B cell (primary cell): Measurements from ENCODE around the gene IL22RA1. TPM values are rescaled to one million over a fixed set of nuclear protein-coding genes. Genes with fewer than 3 reads are reported as not detected.

Experiments
- ATAC-seq: fragments of 200-7000 bp; cut with Tn5 transposase; one replicate; pipeline ENCODE4 v1.10.0; 2021; ENCODE audit warnings: low read depth, mild to moderate bottlenecking, moderate number of reproducible peaks, moderate library complexity
- CTCF ChIA-PET: fragments of 350-600 bp; sonication (Branson Sonifier 250); formaldehyde crosslinking; loops from one replicate; lab custom pipeline; 2021; ENCODE audit warnings: antibody characterized with exemption, inconsistent platforms; lab: Charles Lee
- POLR2A ChIA-PET: fragments of 350-600 bp; sonication (Branson Sonifier 250); formaldehyde crosslinking; loops from one replicate; lab custom pipeline; 2021; ENCODE audit warnings: antibody characterized with exemption; lab: Charles Lee
- DNase-seq: peaks from one replicate; pipeline ENCODE4 v3.0.0; 2013
- H2AFZ ChIP-seq: 2 replicates; pipeline ENCODE4 v1.6.1; 2012; ENCODE audit warnings: mild to moderate bottlenecking, low read depth, low read length; ENCODE audit not compliant: insufficient read depth, poor library complexity, severe bottlenecking
- H3K27ac ChIP-seq, 2 donors: 1 replicate in 1 of 2; 2 replicates in 1 of 2; pipeline ENCODE4 v1.5.1; 2012 to 2013; ENCODE audit warnings: low read length in 2 of 2, mild to moderate bottlenecking in 2 of 2, moderate library complexity in 1 of 2
- H3K27me3 ChIP-seq, 4 experiments: fragments of 200-600 bp in 1 of 4; sonication (generic) in 1 of 4; replicated peaks in 1 of 4; 1 replicate in 2 of 4; 2 replicates in 2 of 4; pipeline versions ENCODE4 v1.6.1 to v1.7.0; 2013 to 2016; ENCODE audit warnings: low read length in 3 of 4, mild to moderate bottlenecking in 2 of 4, mixed read lengths in 1 of 4, moderate library complexity in 1 of 4; ENCODE audit not compliant: insufficient read depth in 4 of 4, control insufficient read depth in 3 of 4; ENCODE audit errors: control extremely low read depth in 1 of 4
- H3K36me3 ChIP-seq, 2 experiments: replicated peaks in 1 of 2; 1 replicate in 1 of 2; 2 replicates in 1 of 2; pipeline versions ENCODE4 v1.6.1 to v1.7.1; 2013; ENCODE audit warnings: low read length in 1 of 2; ENCODE audit not compliant: insufficient read depth in 2 of 2, control insufficient read depth in 1 of 2; ENCODE audit errors: control extremely low read depth in 1 of 2, extremely low read depth in 1 of 2
- H3K4me1 ChIP-seq, 2 donors: fragments of 200-600 bp in 1 of 2; sonication (generic) in 1 of 2; 1 replicate in 1 of 2; 2 replicates in 1 of 2; pipeline versions ENCODE4 v1.5.1 to v1.6.1; 2013 to 2017; ENCODE audit warnings: low read length in 2 of 2; ENCODE audit not compliant: control insufficient read depth in 2 of 2, insufficient read depth in 2 of 2
- H3K4me2 ChIP-seq: replicated peaks from 2 replicates; pipeline ENCODE3; 2012; ENCODE audit warnings: mild to moderate bottlenecking, low read depth, low read length; ENCODE audit not compliant: poor library complexity, severe bottlenecking
- H3K4me3 ChIP-seq, 5 experiments: fragments of 200-600 bp in 1 of 5; sonication (generic) in 1 of 5; 1 replicate in 3 of 5; 2 replicates in 2 of 5; pipeline versions ENCODE4 v1.5.1 to v1.7.0; 2011 to 2016; ENCODE audit warnings: low read length in 4 of 5, mild to moderate bottlenecking in 4 of 5, low read depth in 2 of 5, control low read depth in 1 of 5, moderate library complexity in 1 of 5; ENCODE audit not compliant: insufficient read depth in 1 of 5; ENCODE audit errors: control extremely low read depth in 1 of 5, extremely low read depth in 1 of 5
- H3K79me2 ChIP-seq: fragments of 200-600 bp; sonication (generic); one replicate; pipeline ENCODE4 v1.6.0; 2016; ENCODE audit warnings: low read length; ENCODE audit not compliant: control insufficient read depth, insufficient read depth
- H3K9ac ChIP-seq: fragments of 200-600 bp; sonication (generic); 2 replicates; pipeline ENCODE4 v1.6.1; 2017; ENCODE audit warnings: mild to moderate bottlenecking, low read length, moderate library complexity
- H3K9me3 ChIP-seq, 3 donors: one replicate each; pipeline versions ENCODE4 v1.6.1 to v1.7.1; 2013; ENCODE audit warnings: low read length in 2 of 3; ENCODE audit not compliant: control insufficient read depth in 2 of 3, insufficient read depth in 1 of 3; ENCODE audit errors: control extremely low read depth in 1 of 3
- H4K20me1 ChIP-seq: 2 replicates; pipeline ENCODE4 v1.6.0; 2012; ENCODE audit warnings: mild to moderate bottlenecking, low read length; ENCODE audit not compliant: insufficient read depth, control insufficient read depth, poor library complexity, severe bottlenecking
- H3K27ac Mint-ChIP-seq: one replicate; pipeline ENCODE4 v1.8.0; 2021; ENCODE audit warnings: mixed read lengths
- H3K27me3 Mint-ChIP-seq: one replicate; pipeline ENCODE4 v1.8.0; 2021; ENCODE audit warnings: mixed read lengths
- H3K4me1 Mint-ChIP-seq: one replicate; pipeline ENCODE4 v1.8.0; 2021; ENCODE audit warnings: mixed read lengths
- H3K4me3 Mint-ChIP-seq: one replicate; pipeline ENCODE4 v1.8.0; 2021; ENCODE audit warnings: mixed read lengths
- H3K9me3 Mint-ChIP-seq: one replicate; pipeline ENCODE4 v1.8.0; 2022; ENCODE audit warnings: mixed read lengths; ENCODE audit not compliant: insufficient read depth
- EZH2 ChIP-seq: IDR thresholded peaks from 2 replicates; pipeline ENCODE4 v1.6.1; 2012; ENCODE audit warnings: borderline replicate concordance, low read depth, mild to moderate bottlenecking, moderate library complexity, low read length; ENCODE audit not compliant: insufficient read depth, poor library complexity, severe bottlenecking
- WGBS: methylation state at CpG from one replicate; pipeline ENCODE4 v1.1.5; 2013; ENCODE audit warnings: missing lambda C conversion rate; ENCODE audit not compliant: insufficient coverage; 5-methylcytosine and 5-hydroxymethylcytosine counted together
- intact Hi-C: fragments of 100-400 bp; cut with micrococcal nuclease; formaldehyde crosslinking; loops from one replicate; pipeline ENCODE4 v1.10.0; 2022
- polyA plus RNA-seq: library from polyadenylated mRNA; depleted of rRNA; stranded (reverse); fragments of >200 nt; gene quantifications from 2 replicates; pipeline ENCODE4 v1.2.3, GENCODE V29; 2012
- total RNA-seq, 2 donors: library from RNA; stranded (reverse); fragments of 120-200 nt in 1 of 2; gene quantifications; 1 replicate in 1 of 2; 2 replicates in 1 of 2; pipeline versions ENCODE4 v1.2.3 to v1.2.4, GENCODE V29; 2013 to 2022
- TF ChIP-seq, protein P1 (sequence below): fragments of 200-600 bp; IDR thresholded peaks from one replicate; pipeline ENCODE4 v1.8.0; 2022; ENCODE audit warnings: antibody characterized with exemption, mild to moderate bottlenecking

IL22RA1 gene
- total and polyA plus RNA-seq, 2 donors (not counting 1 experiment from before 2014, with no cell fraction given): 0.10 TPM

DNA sequence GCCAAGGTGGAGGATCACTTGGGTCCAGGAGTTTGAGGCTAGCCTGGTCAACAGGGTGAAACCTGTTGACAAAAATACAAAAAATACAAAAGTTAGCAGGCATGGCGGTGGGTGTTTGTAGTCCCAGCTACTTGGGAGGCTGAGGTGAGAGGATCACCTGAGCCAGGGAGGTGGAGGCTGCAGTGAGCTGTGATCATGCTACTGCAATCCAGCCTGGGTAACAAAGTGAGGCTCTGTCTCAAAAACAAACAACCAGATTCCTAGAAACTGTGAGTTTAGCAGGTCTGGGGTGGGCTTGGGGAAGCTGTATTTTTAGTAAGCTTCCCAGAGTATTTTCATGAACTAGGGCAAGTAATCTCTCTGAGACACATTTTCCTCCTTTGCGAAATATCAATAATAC is 25.8 kb downstream of the IL22RA1 start:
- peaks cover 3 to 6% of the 10 kb centered on the region in 2 donors for H3K4me1 ChIP-seq
- no peak overlapping the region for H2AFZ ChIP-seq
- H3K36me3 ChIP-seq: no peaks in the 10 kb centered on the region
- no peaks in the 10 kb centered on the region for H4K20me1 ChIP-seq
- Mint-ChIP-seq H3K9me3 (no peaks in the 10 kb centered on the region), H3K4me3 (no peak overlapping the region), H3K27me3 (peaks cover 34% of the 10 kb centered on the region), H3K4me1 (peaks cover 5% of the 10 kb centered on the region), H3K27ac (no peak overlapping the region)
- no peaks in the 10 kb centered on the region for H3K9me3 ChIP-seq
- DNase-seq (no peak), ATAC-seq (no peak)
- intact Hi-C loops: no loop called here
- no peak overlapping the region for H3K27ac ChIP-seq
- ChIA-PET CTCF (no interaction called here), POLR2A (no interaction called here)
- H3K79me2 ChIP-seq: no peaks in the 10 kb centered on the region
- no peak overlapping the region for H3K4me2 ChIP-seq
- no CpG with 5 or more reads among the region's 2 CpGs for WGBS
- TF ChIP-seq, protein P1, sequence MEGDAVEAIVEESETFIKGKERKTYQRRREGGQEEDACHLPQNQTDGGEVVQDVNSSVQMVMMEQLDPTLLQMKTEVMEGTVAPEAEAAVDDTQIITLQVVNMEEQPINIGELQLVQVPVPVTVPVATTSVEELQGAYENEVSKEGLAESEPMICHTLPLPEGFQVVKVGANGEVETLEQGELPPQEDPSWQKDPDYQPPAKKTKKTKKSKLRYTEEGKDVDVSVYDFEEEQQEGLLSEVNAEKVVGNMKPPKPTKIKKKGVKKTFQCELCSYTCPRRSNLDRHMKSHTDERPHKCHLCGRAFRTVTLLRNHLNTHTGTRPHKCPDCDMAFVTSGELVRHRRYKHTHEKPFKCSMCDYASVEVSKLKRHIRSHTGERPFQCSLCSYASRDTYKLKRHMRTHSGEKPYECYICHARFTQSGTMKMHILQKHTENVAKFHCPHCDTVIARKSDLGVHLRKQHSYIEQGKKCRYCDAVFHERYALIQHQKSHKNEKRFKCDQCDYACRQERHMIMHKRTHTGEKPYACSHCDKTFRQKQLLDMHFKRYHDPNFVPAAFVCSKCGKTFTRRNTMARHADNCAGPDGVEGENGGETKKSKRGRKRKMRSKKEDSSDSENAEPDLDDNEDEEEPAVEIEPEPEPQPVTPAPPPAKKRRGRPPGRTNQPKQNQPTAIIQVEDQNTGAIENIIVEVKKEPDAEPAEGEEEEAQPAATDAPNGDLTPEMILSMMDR: no peak
- TF ChIP-seq EZH2: no peak
- H3K27me3 ChIP-seq: peaks cover 0 to 28% (median 4%) of the 10 kb centered on the region in 4 experiments
- no peak overlapping the region for H3K4me3 ChIP-seq
- no peak overlapping the region for H3K9ac ChIP-seq

DNA sequence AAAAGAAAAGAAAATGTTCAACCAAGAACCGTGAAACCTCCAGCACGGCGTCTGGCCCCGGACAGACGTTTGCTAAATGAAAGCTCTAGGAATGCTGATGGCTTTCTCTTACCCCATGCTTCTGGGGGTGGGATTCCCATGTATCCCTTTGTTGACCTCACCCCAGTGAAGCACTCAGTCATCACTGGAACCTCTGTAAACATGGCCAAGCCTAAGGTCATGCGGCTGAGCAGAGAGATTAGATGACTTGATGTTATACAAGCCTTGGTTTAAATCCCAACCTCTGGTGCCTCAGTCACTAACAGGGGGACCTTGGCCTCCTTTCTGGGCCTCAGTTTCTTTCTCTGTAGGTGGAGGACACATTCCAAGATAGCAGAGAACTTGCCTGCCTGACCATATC is 28.2 kb downstream of the IL22RA1 start:
- 100% methylated on average over 2 of the region's 6 CpGs for WGBS
- H3K4me2 ChIP-seq: no peak overlapping the region

More for the DNA sequence above, 28.2 kb downstream of the IL22RA1 start:
- TF ChIP-seq, protein P1: no peak
- no peak for TF ChIP-seq EZH2
- H3K27me3 ChIP-seq: peaks cover 0 to 28% (median 4%) of the 10 kb centered on the region in 4 experiments
- CTCF ChIA-PET: no interaction called here
- no peaks in the 10 kb centered on the region for H3K36me3 ChIP-seq
- no peak for DNase-seq
- H3K9me3 Mint-ChIP-seq: no peaks in the 10 kb centered on the region
- no peak overlapping the region for H3K27ac ChIP-seq
- POLR2A ChIA-PET: no interaction called here
- peaks cover 8% of the 10 kb centered on the region for H3K4me1 Mint-ChIP-seq
- H3K79me2 ChIP-seq: no peaks in the 10 kb centered on the region
- no peak for ATAC-seq
- peaks cover 5 to 8% of the 10 kb centered on the region in 2 donors for H3K4me1 ChIP-seq
- H3K27me3 Mint-ChIP-seq: peaks cover 35% of the 10 kb centered on the region
- intact Hi-C loops: no loop called here
- H2AFZ ChIP-seq: no peak overlapping the region
- no peaks in the 10 kb centered on the region for H3K9me3 ChIP-seq
- H4K20me1 ChIP-seq: no peaks in the 10 kb centered on the region
- H3K27ac Mint-ChIP-seq: no peak overlapping the region
- no peak overlapping the region for H3K4me3 Mint-ChIP-seq
- H3K4me3 ChIP-seq: no peak overlapping the region
- no peak overlapping the region for H3K9ac ChIP-seq
